ENCODE measurements around the gene ZNF296.

DNA sequence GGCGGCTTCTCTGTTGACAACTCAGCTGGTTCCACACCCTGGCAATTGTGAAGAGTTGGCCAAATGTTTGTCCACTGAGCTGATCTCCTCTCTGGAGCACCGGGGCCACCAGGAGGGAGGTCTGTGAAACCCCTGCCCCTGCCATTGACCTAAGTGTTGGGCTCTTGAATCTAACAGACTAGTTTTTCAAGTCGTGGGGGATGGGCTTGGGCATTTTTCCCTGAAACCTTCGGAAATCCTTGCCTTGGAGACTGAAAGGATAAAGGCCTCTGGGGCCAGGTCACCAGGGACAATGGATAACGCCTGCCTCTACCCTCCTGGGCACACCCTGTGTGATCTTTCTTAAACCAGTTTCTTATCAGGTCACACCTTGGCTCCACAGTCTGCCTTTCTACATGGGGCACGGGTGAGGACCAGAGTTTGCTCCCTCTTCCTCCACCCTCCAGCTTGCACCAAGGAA, 3.7 kb upstream of the ZNF296 start:
- TF ChIP-seq POLR2A (IDR thresholded peaks at IDR 0.05; ENCODE audit: low read depth, low read length) (no peak), POLR2AphosphoS5 (IDR thresholded peaks at IDR 0.05; ENCODE audit: low read depth, low read length) (no peak)

All from GM12892 (cell line).